ENCODE data around the gene ARHGAP28. TPM values are rescaled to one million over a fixed set of nuclear protein-coding genes. Genes with fewer than 3 reads are reported as not detected.

The ARHGAP28 gene
- total RNA-seq, 1 experiment from 2014 or later = not detected

DNA sequence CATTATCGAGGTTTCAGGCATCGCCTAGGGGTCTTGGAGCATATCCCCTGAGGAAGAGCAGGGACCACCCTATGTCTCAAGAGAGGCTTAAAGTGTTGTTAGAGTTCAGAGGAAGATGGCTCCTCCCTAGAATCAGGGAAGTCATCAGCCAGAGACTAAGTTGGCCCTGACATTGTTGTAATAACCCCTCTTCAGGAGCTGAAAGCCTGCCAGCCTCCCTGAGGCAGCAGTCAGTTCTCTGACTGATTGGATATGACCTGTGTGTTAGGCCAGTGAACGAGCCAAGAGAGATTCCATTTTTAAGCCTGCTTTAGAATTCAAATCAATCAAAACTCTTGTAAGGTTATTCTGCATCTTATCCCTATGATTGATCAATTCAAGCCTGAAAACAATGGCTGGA lies 34.9 kb downstream of the ARHGAP28 start:
- CTCF ChIA-PET = no interaction called here
- no peak overlapping the region for H3K27ac Mint-ChIP-seq (ENCODE audit: unreplicated experiment)

DNA sequence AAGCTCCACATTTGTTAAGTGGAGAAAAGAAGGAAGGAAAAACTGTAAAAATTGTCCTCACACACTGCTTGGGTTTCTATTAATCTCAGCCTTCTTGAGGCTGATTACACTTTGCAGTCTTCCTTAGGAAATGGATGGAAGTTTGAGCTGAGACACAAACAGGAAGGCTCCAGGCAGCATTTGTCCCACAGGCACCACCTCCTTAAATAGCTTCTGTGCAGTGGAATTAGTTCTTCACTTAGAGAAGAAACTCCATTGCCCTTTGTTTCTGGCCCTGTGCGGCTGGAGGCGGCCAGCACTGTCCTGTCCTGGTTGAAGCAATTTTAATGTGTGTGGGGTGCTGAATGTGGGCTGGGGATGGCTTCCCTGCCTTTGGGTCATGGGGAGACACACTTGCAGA lies 44.3 kb downstream of the ARHGAP28 start:
- H3K4me3 Mint-ChIP-seq (ENCODE audit: low read depth, unreplicated experiment) = no peak overlapping the region
- CTCF ChIA-PET = no interaction called here
- BruUV-seq (replicated peaks) = no TSS peak
- DNase-seq = no peak
- no peak overlapping the region for H3K27ac Mint-ChIP-seq (ENCODE audit: unreplicated experiment)
- no peaks in the 10 kb centered on the region for H3K4me1 Mint-ChIP-seq (ENCODE audit: low read depth, unreplicated experiment)
- intact Hi-C loops (cut with micrococcal nuclease; ENCODE audit: unreplicated experiment) = no loop called here
- H3K9me3 Mint-ChIP-seq (ENCODE audit: low read depth, unreplicated experiment) = no peaks in the 10 kb centered on the region
- H3K36me3 Mint-ChIP-seq (ENCODE audit: insufficient read depth, unreplicated experiment) = no peaks in the 10 kb centered on the region
- TF ChIP-seq, protein P1, sequence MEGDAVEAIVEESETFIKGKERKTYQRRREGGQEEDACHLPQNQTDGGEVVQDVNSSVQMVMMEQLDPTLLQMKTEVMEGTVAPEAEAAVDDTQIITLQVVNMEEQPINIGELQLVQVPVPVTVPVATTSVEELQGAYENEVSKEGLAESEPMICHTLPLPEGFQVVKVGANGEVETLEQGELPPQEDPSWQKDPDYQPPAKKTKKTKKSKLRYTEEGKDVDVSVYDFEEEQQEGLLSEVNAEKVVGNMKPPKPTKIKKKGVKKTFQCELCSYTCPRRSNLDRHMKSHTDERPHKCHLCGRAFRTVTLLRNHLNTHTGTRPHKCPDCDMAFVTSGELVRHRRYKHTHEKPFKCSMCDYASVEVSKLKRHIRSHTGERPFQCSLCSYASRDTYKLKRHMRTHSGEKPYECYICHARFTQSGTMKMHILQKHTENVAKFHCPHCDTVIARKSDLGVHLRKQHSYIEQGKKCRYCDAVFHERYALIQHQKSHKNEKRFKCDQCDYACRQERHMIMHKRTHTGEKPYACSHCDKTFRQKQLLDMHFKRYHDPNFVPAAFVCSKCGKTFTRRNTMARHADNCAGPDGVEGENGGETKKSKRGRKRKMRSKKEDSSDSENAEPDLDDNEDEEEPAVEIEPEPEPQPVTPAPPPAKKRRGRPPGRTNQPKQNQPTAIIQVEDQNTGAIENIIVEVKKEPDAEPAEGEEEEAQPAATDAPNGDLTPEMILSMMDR (IDR thresholded peaks at IDR 0.05; ENCODE audit: unreplicated experiment) = no peak
- H3K27me3 Mint-ChIP-seq (ENCODE audit: unreplicated experiment) = peaks cover 52% of the 10 kb centered on the region

More for the DNA sequence above, 34.9 kb downstream of the ARHGAP28 start:
- Mint-ChIP-seq H3K36me3 (ENCODE audit: insufficient read depth, unreplicated experiment) (no peaks in the 10 kb centered on the region), H3K4me1 (ENCODE audit: low read depth, unreplicated experiment) (no peaks in the 10 kb centered on the region), H3K4me3 (ENCODE audit: low read depth, unreplicated experiment) (no peak overlapping the region), H3K27me3 (ENCODE audit: unreplicated experiment) (peaks cover 54% of the 10 kb centered on the region), H3K9me3 (ENCODE audit: low read depth, unreplicated experiment) (peaks cover 2% of the 10 kb centered on the region)
- DNase-seq = no peak
- no TSS peak for BruUV-seq (replicated peaks)
- intact Hi-C loops (cut with micrococcal nuclease; ENCODE audit: unreplicated experiment) = no loop called here
- TF ChIP-seq, protein P1 (IDR thresholded peaks at IDR 0.05; ENCODE audit: unreplicated experiment) = no peak

DNA sequence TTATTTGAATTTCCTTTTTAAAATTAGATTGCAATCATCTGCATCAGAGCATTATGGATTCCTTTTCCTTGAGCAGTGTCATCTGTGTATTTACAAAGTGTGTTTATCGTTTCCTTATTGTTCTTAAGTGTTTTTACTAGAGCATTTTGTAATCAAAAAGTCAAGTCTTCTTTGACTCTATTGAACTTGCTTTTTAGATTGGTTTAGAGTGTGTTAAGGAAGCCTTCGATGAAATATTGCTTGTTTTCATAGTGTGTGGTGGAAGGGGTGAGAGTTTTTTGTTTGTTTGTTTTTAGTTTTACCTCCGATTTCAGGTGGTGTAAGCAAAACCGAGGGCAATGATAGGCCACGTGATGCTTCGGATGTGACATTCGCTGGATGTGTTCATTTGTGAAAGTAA lies 45.7 kb downstream of the ARHGAP28 start:
- no peaks in the 10 kb centered on the region for H3K9me3 Mint-ChIP-seq (ENCODE audit: low read depth, unreplicated experiment)
- CTCF ChIA-PET = no interaction called here
- H3K4me1 Mint-ChIP-seq (ENCODE audit: low read depth, unreplicated experiment) = no peaks in the 10 kb centered on the region
- H3K4me3 Mint-ChIP-seq (ENCODE audit: low read depth, unreplicated experiment) = no peak overlapping the region
- H3K27me3 Mint-ChIP-seq (ENCODE audit: unreplicated experiment) = peaks cover 47% of the 10 kb centered on the region
- intact Hi-C loops (cut with micrococcal nuclease; ENCODE audit: unreplicated experiment) = no loop called here
- H3K36me3 Mint-ChIP-seq (ENCODE audit: insufficient read depth, unreplicated experiment) = no peaks in the 10 kb centered on the region
- no peak overlapping the region for H3K27ac Mint-ChIP-seq (ENCODE audit: unreplicated experiment)
- TF ChIP-seq, protein P1 (IDR thresholded peaks at IDR 0.05; ENCODE audit: unreplicated experiment) = no peak
- DNase-seq = no peak
- BruUV-seq (replicated peaks) = no TSS peak

DNA sequence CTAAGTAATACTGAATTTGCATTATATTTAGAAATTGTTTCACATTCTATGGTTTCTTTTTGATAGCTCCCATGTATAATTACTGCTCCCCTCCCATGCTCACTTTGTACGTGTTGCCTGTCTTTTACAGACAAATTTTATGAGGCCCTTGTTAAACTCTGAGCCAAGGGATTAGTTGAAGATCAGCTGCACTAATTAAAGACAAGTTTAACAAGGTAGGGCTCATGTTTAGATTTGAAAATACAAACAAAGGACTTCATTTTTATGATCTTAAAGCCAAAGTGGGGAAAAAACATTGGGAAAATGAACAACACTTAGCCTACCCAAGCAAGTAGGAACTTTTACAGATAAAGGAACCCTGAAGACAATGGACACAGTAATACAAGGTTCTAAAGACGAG lies 46.2 kb downstream of the ARHGAP28 start:
- CTCF ChIA-PET = no interaction called here
- intact Hi-C loops (cut with micrococcal nuclease; ENCODE audit: unreplicated experiment) = no loop called here
- DNase-seq = no peak
- Mint-ChIP-seq H3K4me3 (ENCODE audit: low read depth, unreplicated experiment) (no peak overlapping the region), H3K36me3 (ENCODE audit: insufficient read depth, unreplicated experiment) (no peaks in the 10 kb centered on the region), H3K4me1 (ENCODE audit: low read depth, unreplicated experiment) (no peaks in the 10 kb centered on the region), H3K27ac (ENCODE audit: unreplicated experiment) (no peak overlapping the region), H3K27me3 (ENCODE audit: unreplicated experiment) (peaks cover 47% of the 10 kb centered on the region), H3K9me3 (ENCODE audit: low read depth, unreplicated experiment) (no peaks in the 10 kb centered on the region)
- BruUV-seq (replicated peaks) = no TSS peak
- TF ChIP-seq, protein P1 (IDR thresholded peaks at IDR 0.05; ENCODE audit: unreplicated experiment) = no peak

Measured in Calu3 (cell line).